Heart left ventricle (tissue), 16 donors: ENCODE results near the gene NEU1. TPM values are rescaled to one million over a fixed set of nuclear protein-coding genes. Genes with fewer than 3 reads are reported as not detected.

Experiments used
- ATAC-seq, 4 donors: fragments of 200-7000 bp; cut with Tn5 transposase; one replicate each; pipeline ENCODE4 v1.9.1; 2020 to 2022; ENCODE audit warnings: moderate library complexity in 4 of 4, mild to moderate bottlenecking in 3 of 4, moderate number of reproducible peaks in 1 of 4
- DNase-seq, 5 donors: peaks; one replicate each; pipeline ENCODE4 v3.0.0-alpha.2; 2020
- H3K27ac ChIP-seq, 12 donors: fragments of 200-600 bp; sonication (generic) in 4 of 12; one replicate each; pipeline versions ENCODE4 v1.5.0 to v1.8.0; 2016 to 2022; ENCODE audit warnings: mild to moderate bottlenecking in 2 of 12
- H3K27me3 ChIP-seq, 9 donors: fragments of 200-600 bp; sonication (generic) in 2 of 9; one replicate each; pipeline versions ENCODE4 v1.5.1 to v1.8.0; 2016 to 2022; ENCODE audit warnings: mild to moderate bottlenecking in 3 of 9
- H3K36me3 ChIP-seq, 9 donors: fragments of 200-600 bp; sonication (generic) in 2 of 9; one replicate each; pipeline versions ENCODE4 v1.5.0 to v1.8.0; 2018 to 2022; ENCODE audit warnings: mild to moderate bottlenecking in 2 of 9
- H3K4me1 ChIP-seq, 12 donors: fragments of 200-600 bp; sonication (generic) in 4 of 12; one replicate each; pipeline versions ENCODE4 v1.5.0 to v1.8.0; 2016 to 2022; ENCODE audit warnings: mild to moderate bottlenecking in 3 of 12
- H3K4me3 ChIP-seq, 12 donors: fragments of 200-600 bp; sonication (generic) in 4 of 12; one replicate each; pipeline versions ENCODE4 v1.5.0 to v1.8.0; 2017 to 2022; ENCODE audit warnings: mild to moderate bottlenecking in 9 of 12, moderate library complexity in 4 of 12
- H3K9me3 ChIP-seq, 12 donors: fragments of 200-600 bp; sonication (generic) in 4 of 12; one replicate each; pipeline versions ENCODE4 v1.5.0 to v1.8.0; 2016 to 2022; ENCODE audit warnings: mild to moderate bottlenecking in 1 of 12
- POLR2A ChIP-seq, 2 donors: fragments of 450-650 bp; IDR thresholded peaks; one replicate each; pipeline ENCODE4 v1.6.1; 2017; ENCODE audit warnings: antibody characterized with exemption in 2 of 2, mild to moderate bottlenecking in 2 of 2, moderate library complexity in 2 of 2
- WGBS, 4 donors: extraction: QIAGEN DNeasy Blood & Tissue Kit in 2 of 4; methylation state at CpG; one replicate each; pipeline versions ENCODE4 v1.1.5 to v1.1.7; 2013 to 2018; 5-methylcytosine and 5-hydroxymethylcytosine counted together
- intact Hi-C, 10 donors: fragments of 100-400 bp; cut with DNase I; formaldehyde crosslinking; loops; one replicate each; pipeline versions ENCODE4 v1.11.1 to v1.14.2; 2022
- polyA plus RNA-seq, 2 donors: library from polyadenylated mRNA; stranded (reverse); fragments of 200-250 nt; gene quantifications; one replicate each; pipeline ENCODE4 v1.2.3, GENCODE V29; 2013
- total RNA-seq, 9 donors: library from RNA; depleted of rRNA in 2 of 9; stranded (reverse); fragments of >200 nt in 2 of 9; fragmentation: NEBNext Ultra II Directional in 3 of 9; extraction: Animal tissue kit (Norgen Biotek cat#: 25700) in 3 of 9; gene quantifications; one replicate each; pipeline versions ENCODE4 v1.1.0 to v1.2.4, GENCODE V29; 2016 to 2023
- TF ChIP-seq, protein P1 (sequence below), 12 donors: fragments of 200-600 bp; sonication (generic) in 4 of 12; IDR thresholded peaks; one replicate each; pipeline versions ENCODE4 v1.5.0 to v1.8.0; 2018 to 2022; ENCODE audit warnings: antibody characterized with exemption in 12 of 12, mild to moderate bottlenecking in 5 of 12
- donor health status: ischemic (EF 13 %, LVEDD 7.1; RV severe dilation, severe dysfunction).
- donor health status: healthy with polysubstance abuse.
- donor health status: DM: no; HTN: yes; CAD: no.
- donor health status: DM: no; HTN: no; CAD: no.
- donor health status: ischemic (EF 25% LVEDD 6.9; RV normal size, moderate dysfunction).
- donor health status: ischemic (EF 25% LVEDD 5.7; RV mildly dilated, moderate dysfunction).
- donor health status: healthy.
- donor health status: DM: yes; HTN: yes; CAD: no.
- donor health status: ischemic (EF 35%, LVEDD 5.7; RV mildly dilated, moderate dysfunction).
- donor health status: nonischemic (EF 11% LVEDD 7.7; RV severe dilation, severe dysfunction).
- donor health status: DM: yes; HTN: yes; CAD: no.
- donor health status: PGD.
- donor health status: ischemic (EF 29% LVEDD 5.4; RV normal size, mild dysfunction).
- donor health status: nonischemic (EF 23%, LVEDD 6.1; RV moderate dilation, normal function).

The NEU1 gene
- total and polyA plus RNA-seq, 11 donors: 18.7 to 63.1 (median 27.6) TPM

DNA sequence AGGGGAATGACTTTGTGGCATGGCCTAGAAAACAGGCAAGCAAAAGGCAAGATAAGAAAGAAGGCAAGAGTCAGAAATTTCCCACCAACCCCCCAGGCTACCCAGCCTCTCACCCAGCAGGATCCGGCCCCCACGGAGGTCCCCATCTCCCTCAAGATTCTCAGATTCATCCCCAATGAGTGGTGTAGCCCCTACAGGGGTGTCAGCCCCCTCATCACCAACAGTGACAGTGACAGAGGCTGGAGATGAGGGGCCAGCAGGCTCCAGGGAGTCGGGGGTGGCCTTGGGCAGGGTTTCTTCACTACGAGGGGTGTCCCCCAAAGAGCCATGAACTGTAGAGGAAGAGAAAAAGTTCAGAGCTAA lies 33.9 kb upstream of the NEU1 start:
- H3K36me3 ChIP-seq: peaks cover 0 to 46% (median 41%) of the 10 kb centered on the region in 9 donors
- H3K4me3 ChIP-seq: peak overlapping the region in 10 of 12 donors; percentile 70 to 99 (median 78)
- 46 to 57% (median 50%) methylated on average over 4 of the region's 4 CpGs for WGBS, 4 donors
- H3K27ac ChIP-seq: peak overlapping the region in 10 of 12 donors; percentile 48 to 89 (median 80)
- ATAC-seq (no peak), DNase-seq (no peak)
- TF ChIP-seq POLR2A (IDR thresholded peaks at IDR 0.05): no peak
- TF ChIP-seq, protein P1, sequence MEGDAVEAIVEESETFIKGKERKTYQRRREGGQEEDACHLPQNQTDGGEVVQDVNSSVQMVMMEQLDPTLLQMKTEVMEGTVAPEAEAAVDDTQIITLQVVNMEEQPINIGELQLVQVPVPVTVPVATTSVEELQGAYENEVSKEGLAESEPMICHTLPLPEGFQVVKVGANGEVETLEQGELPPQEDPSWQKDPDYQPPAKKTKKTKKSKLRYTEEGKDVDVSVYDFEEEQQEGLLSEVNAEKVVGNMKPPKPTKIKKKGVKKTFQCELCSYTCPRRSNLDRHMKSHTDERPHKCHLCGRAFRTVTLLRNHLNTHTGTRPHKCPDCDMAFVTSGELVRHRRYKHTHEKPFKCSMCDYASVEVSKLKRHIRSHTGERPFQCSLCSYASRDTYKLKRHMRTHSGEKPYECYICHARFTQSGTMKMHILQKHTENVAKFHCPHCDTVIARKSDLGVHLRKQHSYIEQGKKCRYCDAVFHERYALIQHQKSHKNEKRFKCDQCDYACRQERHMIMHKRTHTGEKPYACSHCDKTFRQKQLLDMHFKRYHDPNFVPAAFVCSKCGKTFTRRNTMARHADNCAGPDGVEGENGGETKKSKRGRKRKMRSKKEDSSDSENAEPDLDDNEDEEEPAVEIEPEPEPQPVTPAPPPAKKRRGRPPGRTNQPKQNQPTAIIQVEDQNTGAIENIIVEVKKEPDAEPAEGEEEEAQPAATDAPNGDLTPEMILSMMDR (IDR thresholded peaks at IDR 0.05): no peak
- H3K27me3 ChIP-seq: no peaks in the 10 kb centered on the region
- intact Hi-C loops: loop anchor here in 4 of 10 donors (5.0 kb wide), 3 partner anchors 56 to 61 kb away; partner anchors contain the start of genes NELFE (in 2 of the 4) and SKIC2 (in 2 of the 4)
- H3K4me1 ChIP-seq: peaks cover 0 to 35% (median 17%) of the 10 kb centered on the region in 12 donors
- no peaks in the 10 kb centered on the region for H3K9me3 ChIP-seq

DNA sequence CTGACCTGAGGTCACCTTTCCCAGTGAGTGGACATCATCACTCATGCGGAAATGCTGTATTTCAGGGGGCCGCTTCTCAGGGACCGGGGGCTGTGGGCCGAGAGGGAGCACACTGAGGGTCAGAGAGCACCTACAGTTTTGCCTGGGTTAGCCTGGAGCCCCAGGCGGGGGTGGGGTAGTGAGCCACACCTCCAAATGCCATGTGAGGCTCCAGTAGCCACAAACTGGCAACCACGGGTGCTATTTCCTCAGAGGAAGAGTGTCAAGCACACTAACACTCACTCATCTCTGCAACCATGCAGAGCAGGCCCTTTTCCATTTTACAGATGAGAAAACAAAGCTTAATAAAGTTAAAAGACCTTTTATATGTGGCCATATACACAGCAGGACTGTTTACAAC lies 30.2 kb upstream of the NEU1 start:
- TF ChIP-seq, protein P1 (IDR thresholded peaks at IDR 0.05): no peak
- no peak for TF ChIP-seq POLR2A (IDR thresholded peaks at IDR 0.05)
- Histone ChIP-seq H3K27me3 (no peaks in the 10 kb centered on the region), H3K9me3 (no peaks in the 10 kb centered on the region), H3K27ac (no peak overlapping the region), H3K4me3 (no peak overlapping the region), H3K36me3 (peaks cover 0 to 78% (median 74%) of the 10 kb centered on the region in 9 donors), H3K4me1 (peaks cover 0 to 9% (median 6%) of the 10 kb centered on the region in 12 donors)
- 83 to 90% (median 87%) methylated on average over 2 to 6 of the region's 6 CpGs for WGBS, 4 donors
- ATAC-seq (no peak), DNase-seq (no peak)
- intact Hi-C loops: no loop called here

DNA sequence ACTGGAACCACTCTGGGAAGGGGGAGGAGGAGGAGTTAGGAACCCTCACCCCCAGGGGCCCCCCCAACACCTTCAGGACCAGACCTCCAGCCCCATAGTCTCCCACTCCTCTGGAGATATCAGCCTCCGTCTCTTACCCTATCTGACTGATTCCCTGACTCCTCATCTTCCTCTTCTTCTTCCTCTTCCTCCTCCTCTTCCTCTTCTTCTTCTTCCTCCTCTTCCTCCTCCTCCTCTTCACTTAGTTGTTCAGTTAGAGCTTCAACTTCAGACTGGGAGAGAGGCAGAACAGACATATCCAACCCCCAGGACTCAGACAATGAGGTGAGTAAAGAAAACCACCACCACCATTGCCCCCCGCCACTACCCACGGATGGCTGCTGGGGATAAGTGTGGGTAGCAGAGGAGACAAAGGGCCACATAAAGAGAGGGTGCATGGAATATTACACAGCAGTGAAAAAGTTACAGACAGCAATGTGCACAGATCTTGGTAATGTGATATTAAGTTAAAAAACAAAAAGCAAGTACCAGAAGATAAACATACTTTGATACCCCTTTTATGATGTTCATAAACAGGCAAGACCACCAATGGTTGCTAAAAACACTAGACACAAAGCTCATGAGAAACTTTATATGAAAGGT lies 26.8 kb upstream of the NEU1 start:
- TF ChIP-seq POLR2A (IDR thresholded peaks at IDR 0.05): no peak
- TF ChIP-seq, protein P1 (IDR thresholded peaks at IDR 0.05): no peak
- intact Hi-C loops: no loop called here
- H3K9me3 ChIP-seq: no peaks in the 10 kb centered on the region
- no peaks in the 10 kb centered on the region for H3K27me3 ChIP-seq
- ATAC-seq (no peak), DNase-seq (no peak)
- H3K36me3 ChIP-seq: peaks cover 0 to 96% (median 94%) of the 10 kb centered on the region in 9 donors
- H3K4me3 ChIP-seq: no peak overlapping the region
- 93 to 98% (median 97%) methylated on average over 3 of the region's 3 CpGs for WGBS, 4 donors
- no peak overlapping the region for H3K27ac ChIP-seq
- no peaks in the 10 kb centered on the region for H3K4me1 ChIP-seq

DNA sequence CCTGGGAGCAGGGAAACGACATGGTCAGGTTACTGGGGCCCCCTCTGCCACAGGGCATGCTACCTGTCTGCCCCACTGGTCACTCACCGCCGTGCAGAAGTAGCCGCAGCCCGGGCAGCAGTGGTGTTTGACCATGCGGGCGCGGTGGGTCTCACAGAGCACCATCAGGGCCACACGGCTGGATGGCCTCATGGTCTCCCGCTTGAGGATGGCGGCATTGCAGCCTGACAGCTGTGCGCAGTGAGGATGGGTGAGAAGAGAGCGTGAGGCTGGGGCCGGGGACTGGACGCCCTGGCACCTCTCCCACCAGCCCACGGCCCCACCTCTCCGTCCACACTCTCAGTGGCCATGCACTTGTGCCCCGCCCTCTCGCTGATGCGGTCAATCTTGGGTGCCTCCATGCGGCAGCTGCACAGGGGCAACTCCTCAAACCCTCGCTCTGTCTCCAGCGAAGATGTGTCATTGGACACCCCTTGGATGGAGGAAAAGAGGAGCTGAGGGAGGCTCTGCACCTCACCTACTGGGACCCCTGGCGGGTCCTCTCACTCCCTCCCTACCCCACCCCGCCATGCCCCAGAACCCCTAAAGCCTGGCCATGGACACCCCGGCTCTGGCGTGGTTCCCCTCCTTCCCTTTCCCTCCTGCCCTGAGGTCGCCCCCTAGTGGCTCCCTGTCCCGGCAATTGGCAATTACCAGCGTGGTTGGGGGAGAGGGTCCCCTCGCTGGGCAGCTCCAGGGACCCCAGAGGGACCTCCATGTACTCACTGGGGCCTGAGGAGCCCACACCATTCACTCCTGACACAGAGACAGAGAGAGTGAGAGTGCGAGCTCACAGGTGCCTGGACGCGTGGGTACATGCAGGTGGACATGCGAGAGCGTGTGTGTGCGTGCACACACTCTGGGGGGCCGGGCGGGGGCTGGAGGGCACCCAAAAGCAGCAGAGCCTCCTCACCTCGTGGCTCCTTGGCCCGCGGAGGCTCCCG lies 25.9 kb upstream of the NEU1 start:
- ATAC-seq (peak in 3 of 4 donors; percentile 27 to 49 (median 29)), DNase-seq (peak in 1 of 5 donors; percentile 73)
- TF ChIP-seq, protein P1 (IDR thresholded peaks at IDR 0.05): peak; percentile 30 to 77 (median 66)
- TF ChIP-seq POLR2A (IDR thresholded peaks at IDR 0.05): no peak
- Histone ChIP-seq H3K27me3 (no peaks in the 10 kb centered on the region), H3K27ac (no peak overlapping the region), H3K9me3 (no peaks in the 10 kb centered on the region), H3K4me3 (no peak overlapping the region), H3K36me3 (peaks cover 0 to 96% (median 94%) of the 10 kb centered on the region in 9 donors), H3K4me1 (no peaks in the 10 kb centered on the region)
- intact Hi-C loops: no loop called here
- 84 to 89% (median 86%) methylated on average over 24 to 43 of the region's 43 CpGs for WGBS, 4 donors
